Measurements from ENCODE around the gene ARHGEF35. TPM values are rescaled to one million over a fixed set of nuclear protein-coding genes. Genes with fewer than 3 reads are reported as not detected.

Gene ARHGEF35
- total and polyA plus RNA-seq, 10 donors: 1.4 to 6.8 (median 4.3) TPM

DNA sequence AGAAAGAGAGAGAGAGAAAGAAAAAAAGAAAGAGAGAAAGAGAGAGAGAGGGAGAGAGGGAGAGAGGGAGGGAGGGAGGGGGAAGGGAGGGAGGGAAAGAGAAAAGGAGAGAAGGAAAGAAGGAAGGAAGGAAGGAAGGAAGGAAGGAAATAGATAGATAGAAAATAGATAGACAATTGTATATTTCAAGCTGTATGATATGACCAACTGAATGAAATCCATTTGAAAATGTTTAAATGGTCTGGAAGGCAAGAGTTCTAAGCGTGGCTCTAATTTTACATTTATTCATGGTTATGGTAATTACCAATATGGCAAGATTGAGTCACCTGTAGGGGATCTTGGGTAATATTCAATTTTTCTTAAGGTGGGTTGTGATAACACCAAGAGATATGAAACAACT, 36.8 kb downstream of the ARHGEF35 start:
- 68 to 97% (median 87%) methylated on average over 1 of the region's 1 CpG for WGBS, 5 donors

DNA sequence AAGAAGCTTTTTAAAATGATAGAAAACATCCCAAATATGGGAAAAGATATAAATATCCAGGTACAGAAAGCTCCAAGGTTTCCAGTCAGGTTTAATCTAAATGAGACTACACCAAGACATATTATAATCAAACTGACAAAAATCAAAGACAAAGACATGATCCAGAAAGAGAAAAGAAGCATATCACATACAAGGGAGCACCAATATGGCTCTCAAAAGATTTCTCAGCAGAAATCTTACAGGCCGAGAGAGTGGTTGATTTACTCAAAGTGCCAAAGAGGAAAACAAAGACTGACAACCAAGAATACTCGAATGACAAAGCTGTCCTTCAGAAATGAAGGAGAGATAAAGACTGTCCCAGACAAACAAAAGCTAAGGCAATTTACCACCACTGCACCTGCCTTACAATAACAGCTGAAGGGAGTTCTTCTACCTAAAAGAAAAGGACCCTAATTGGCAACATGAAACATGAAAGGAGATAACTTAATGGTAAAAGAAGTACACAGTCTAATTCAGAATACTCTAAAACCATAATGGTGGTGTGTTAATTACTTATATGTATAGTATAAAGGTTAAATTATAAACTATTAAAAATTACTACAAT, 47.3 kb downstream of the ARHGEF35 start:
- TF ChIP-seq, protein P1, sequence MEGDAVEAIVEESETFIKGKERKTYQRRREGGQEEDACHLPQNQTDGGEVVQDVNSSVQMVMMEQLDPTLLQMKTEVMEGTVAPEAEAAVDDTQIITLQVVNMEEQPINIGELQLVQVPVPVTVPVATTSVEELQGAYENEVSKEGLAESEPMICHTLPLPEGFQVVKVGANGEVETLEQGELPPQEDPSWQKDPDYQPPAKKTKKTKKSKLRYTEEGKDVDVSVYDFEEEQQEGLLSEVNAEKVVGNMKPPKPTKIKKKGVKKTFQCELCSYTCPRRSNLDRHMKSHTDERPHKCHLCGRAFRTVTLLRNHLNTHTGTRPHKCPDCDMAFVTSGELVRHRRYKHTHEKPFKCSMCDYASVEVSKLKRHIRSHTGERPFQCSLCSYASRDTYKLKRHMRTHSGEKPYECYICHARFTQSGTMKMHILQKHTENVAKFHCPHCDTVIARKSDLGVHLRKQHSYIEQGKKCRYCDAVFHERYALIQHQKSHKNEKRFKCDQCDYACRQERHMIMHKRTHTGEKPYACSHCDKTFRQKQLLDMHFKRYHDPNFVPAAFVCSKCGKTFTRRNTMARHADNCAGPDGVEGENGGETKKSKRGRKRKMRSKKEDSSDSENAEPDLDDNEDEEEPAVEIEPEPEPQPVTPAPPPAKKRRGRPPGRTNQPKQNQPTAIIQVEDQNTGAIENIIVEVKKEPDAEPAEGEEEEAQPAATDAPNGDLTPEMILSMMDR (IDR thresholded peaks at IDR 0.05 in 8 of 11, conservative IDR thresholded peaks at IDR 0.05 in 3 of 11): no peak
- TF ChIP-seq POLR2A (IDR thresholded peaks at IDR 0.05): no peak
- no peak for TF ChIP-seq POLR2AphosphoS5 (IDR thresholded peaks at IDR 0.05)
- DNase-seq: no peak
- no peak overlapping the region for H3K27ac ChIP-seq
- intact Hi-C loops (cut with DNase I; ENCODE audit: low total_unique reads): no loop called here
- no peaks in the 10 kb centered on the region for H3K36me3 ChIP-seq
- 74 to 88% (median 82%) methylated on average over 2 of the region's 2 CpGs for WGBS, 5 donors
- H3K4me3 ChIP-seq: no peak overlapping the region
- H3K9me3 ChIP-seq: peaks cover 15 to 61% (median 48%) of the 10 kb centered on the region in 8 donors
- H3K4me1 ChIP-seq: no peaks in the 10 kb centered on the region
- no peaks in the 10 kb centered on the region for H3K27me3 ChIP-seq (replicated peaks in 1 of 7)

More for the DNA sequence above, 36.8 kb downstream of the ARHGEF35 start:
- H3K9me3 ChIP-seq: no peaks in the 10 kb centered on the region
- no peak for DNase-seq
- no peak overlapping the region for H3K27ac ChIP-seq
- no peaks in the 10 kb centered on the region for H3K4me1 ChIP-seq
- H3K36me3 ChIP-seq: no peaks in the 10 kb centered on the region
- H3K4me3 ChIP-seq: no peak overlapping the region
- intact Hi-C loops (cut with DNase I; ENCODE audit: low total_unique reads): no loop called here
- H3K27me3 ChIP-seq (replicated peaks in 1 of 7): no peaks in the 10 kb centered on the region
- TF ChIP-seq POLR2AphosphoS5 (IDR thresholded peaks at IDR 0.05) (no peak), POLR2A (IDR thresholded peaks at IDR 0.05) (no peak)
- TF ChIP-seq, protein P1 (IDR thresholded peaks at IDR 0.05 in 8 of 11, conservative IDR thresholded peaks at IDR 0.05 in 3 of 11): no peak

DNA sequence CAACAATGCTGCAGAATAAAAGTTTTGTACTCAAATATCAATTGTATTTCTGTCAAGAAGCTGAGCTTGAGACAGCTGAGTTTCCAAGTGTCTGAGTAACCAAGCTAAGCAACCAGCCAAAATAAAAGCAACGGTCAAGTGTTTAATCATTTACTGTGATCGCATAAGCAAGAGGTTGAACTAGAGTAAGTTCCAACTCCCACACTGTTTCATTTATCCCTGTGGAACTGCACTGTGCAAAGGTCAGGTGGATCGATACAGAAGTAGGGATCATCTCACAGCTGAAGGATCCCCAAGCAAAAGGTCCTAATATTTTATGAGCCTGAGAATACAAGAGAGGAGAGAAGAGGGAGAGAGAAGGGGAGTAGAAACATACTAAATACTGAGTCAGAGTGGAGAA, 51.2 kb downstream of the ARHGEF35 start:
- Histone ChIP-seq H3K4me3 (no peak overlapping the region), H3K27ac (no peak overlapping the region), H3K27me3 (replicated peaks in 1 of 7) (no peaks in the 10 kb centered on the region), H3K9me3 (peaks cover 11 to 45% (median 28%) of the 10 kb centered on the region in 8 donors), H3K4me1 (no peaks in the 10 kb centered on the region), H3K36me3 (no peaks in the 10 kb centered on the region)
- TF ChIP-seq, protein P1 (IDR thresholded peaks at IDR 0.05 in 8 of 11, conservative IDR thresholded peaks at IDR 0.05 in 3 of 11): no peak
- TF ChIP-seq POLR2A (IDR thresholded peaks at IDR 0.05): no peak
- no peak for TF ChIP-seq POLR2AphosphoS5 (IDR thresholded peaks at IDR 0.05)
- no peak for DNase-seq
- WGBS, 5 donors: 91 to 96% (median 95%) methylated on average over 3 of the region's 3 CpGs
- intact Hi-C loops (cut with DNase I; ENCODE audit: low total_unique reads): no loop called here

DNA sequence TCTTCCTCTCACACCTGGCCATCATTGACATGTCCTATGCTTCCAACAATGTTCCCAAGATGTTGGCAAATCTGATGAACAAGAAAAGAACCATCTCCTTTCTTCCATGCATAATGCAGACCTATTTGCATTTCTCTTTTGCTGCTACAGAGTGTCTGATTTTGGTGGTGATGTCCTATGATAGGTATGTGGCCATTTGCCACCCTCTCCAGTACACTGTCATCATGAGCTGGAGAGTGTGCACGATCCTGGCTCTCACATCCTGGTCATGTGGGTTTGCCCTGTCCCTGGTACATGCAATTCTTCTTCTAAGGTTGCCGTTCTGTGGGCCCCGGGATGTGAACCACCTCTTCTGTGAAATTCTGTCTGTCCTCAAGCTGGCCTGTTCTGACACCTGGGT, 53.4 kb downstream of the ARHGEF35 start:
- no peak for DNase-seq
- 78 to 91% (median 88%) methylated on average over 3 of the region's 3 CpGs for WGBS, 5 donors
- no peak overlapping the region for H3K27ac ChIP-seq
- no peak overlapping the region for H3K4me3 ChIP-seq
- no peaks in the 10 kb centered on the region for H3K27me3 ChIP-seq (replicated peaks in 1 of 7)
- H3K36me3 ChIP-seq: no peaks in the 10 kb centered on the region
- intact Hi-C loops (cut with DNase I; ENCODE audit: low total_unique reads): no loop called here
- no peaks in the 10 kb centered on the region for H3K4me1 ChIP-seq
- TF ChIP-seq POLR2AphosphoS5 (IDR thresholded peaks at IDR 0.05): no peak
- TF ChIP-seq, protein P1 (IDR thresholded peaks at IDR 0.05 in 8 of 11, conservative IDR thresholded peaks at IDR 0.05 in 3 of 11): no peak
- TF ChIP-seq POLR2A (IDR thresholded peaks at IDR 0.05): no peak
- peaks cover 0 to 22% (median 5%) of the 10 kb centered on the region in 8 donors for H3K9me3 ChIP-seq

Data from spleen (tissue), 11 donors.